GM20000 (cell line): ENCODE data around the gene KIAA1671.

ENCODE experiments used
- DNase-seq: peaks from one replicate; pipeline ENCODE4 v3.0.0; 2012; ENCODE audit warnings: low spot score
- TF ChIP-seq, protein P1 (sequence below): IDR thresholded peaks from 2 replicates; pipeline ENCODE4 v1.5.1; 2012; ENCODE audit warnings: mild to moderate bottlenecking, control low read depth; ENCODE audit errors: extremely low read depth, missing control alignments

KIAA1671 gene

DNA sequence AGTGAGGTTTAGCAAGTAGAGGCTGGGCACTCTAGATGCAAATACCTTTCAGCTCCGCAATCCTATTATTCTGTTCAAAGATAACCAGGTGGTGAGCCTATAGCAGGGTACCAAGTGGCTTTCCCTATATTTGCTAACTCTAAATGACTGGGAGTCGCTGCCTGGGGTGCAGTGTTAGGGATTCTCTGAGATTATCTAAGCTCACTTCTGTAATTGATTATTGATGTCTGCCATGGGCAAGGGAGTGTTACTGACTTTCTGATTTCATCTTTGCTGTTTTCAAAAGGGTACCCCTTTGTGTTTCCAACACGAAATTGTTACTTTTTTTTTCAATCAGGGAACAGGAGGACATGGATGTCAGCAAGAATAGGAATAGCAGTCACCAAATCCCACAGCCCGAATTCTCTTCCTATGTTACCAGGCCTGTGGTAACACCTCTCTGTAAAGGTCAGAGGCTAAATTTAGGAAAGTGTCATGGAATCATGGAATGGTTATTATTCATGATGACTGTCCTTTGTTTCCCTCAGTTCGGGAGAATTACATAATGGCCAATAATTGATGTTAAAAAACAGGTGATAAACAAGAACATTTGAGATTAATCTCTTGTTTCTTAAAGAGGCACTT, 184.5 kb downstream of the KIAA1671 start:
- TF ChIP-seq, protein P1, sequence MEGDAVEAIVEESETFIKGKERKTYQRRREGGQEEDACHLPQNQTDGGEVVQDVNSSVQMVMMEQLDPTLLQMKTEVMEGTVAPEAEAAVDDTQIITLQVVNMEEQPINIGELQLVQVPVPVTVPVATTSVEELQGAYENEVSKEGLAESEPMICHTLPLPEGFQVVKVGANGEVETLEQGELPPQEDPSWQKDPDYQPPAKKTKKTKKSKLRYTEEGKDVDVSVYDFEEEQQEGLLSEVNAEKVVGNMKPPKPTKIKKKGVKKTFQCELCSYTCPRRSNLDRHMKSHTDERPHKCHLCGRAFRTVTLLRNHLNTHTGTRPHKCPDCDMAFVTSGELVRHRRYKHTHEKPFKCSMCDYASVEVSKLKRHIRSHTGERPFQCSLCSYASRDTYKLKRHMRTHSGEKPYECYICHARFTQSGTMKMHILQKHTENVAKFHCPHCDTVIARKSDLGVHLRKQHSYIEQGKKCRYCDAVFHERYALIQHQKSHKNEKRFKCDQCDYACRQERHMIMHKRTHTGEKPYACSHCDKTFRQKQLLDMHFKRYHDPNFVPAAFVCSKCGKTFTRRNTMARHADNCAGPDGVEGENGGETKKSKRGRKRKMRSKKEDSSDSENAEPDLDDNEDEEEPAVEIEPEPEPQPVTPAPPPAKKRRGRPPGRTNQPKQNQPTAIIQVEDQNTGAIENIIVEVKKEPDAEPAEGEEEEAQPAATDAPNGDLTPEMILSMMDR: no peak
- DNase-seq: no peak

DNA sequence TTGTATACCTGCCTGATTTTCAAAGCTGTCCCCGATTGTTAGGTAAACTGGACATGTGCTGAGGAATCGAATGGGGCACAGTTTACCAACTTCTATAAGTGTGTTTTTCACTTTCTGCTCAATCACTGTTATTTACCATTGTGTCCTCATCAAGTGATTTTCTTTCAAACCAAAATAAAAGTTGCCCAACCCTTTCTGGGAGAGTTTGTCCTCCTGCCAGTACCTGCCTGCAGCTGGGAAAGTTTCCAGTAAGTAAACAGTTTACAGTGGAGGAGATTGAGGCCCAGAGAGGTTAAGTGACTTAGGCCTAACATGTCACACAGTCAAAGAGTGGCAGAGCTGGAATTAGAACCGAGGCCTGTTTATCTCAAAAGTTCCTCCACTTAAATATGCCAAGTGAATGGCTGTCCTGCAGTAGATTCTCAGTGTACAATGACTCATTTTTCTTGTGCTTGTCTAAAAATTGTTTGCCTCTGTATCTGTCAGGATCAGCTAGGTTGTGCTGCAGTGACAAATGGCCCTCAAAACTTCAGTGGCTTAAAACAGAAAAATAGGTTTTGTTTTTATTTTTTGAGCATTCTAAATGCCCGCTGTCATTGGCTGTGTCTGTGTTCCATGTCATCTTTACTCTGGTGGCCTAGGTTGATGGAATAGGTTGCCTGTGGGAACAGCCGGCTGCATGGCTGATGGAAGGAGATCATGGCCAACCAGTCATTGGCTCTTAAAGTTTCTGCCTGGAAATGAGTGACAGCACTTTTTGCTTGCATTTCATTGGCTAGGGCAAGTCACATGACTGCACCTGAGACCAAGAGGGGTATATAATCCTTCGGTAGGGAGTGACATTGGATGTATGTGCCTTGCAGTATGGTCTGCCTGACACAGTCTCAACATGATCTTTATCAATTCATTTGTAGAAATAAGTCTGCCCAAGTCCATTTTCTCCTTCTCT, 185.3 kb downstream of the KIAA1671 start:
- no peak for DNase-seq
- TF ChIP-seq, protein P1: no peak

- TF ChIP-seq, protein P1: no peak
- DNase-seq: no peak
These were observed 186.5 kb downstream of the KIAA1671 start for GRCh38 chr22:25139062-25139461.

DNA sequence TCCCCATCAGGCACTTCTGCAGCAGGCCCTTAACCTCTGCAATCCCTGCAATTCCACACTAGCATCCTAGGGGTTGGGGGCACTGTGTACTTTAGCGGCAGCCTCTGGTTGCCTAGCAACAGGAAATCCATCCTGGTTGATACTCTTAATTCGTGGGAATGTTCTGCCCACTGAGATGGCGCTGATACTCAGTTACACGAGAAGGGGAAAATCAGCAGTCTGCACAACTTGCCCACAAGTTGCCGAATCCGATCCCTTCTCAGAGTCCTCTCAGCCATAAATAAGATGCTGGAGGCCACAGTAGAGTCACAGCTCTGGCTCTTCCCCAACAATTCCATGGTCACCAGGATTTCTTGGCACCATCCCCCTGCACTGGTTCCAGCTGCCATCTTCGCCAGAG, 189.6 kb downstream of the KIAA1671 start:
- DNase-seq: no peak
- TF ChIP-seq, protein P1: no peak

DNA sequence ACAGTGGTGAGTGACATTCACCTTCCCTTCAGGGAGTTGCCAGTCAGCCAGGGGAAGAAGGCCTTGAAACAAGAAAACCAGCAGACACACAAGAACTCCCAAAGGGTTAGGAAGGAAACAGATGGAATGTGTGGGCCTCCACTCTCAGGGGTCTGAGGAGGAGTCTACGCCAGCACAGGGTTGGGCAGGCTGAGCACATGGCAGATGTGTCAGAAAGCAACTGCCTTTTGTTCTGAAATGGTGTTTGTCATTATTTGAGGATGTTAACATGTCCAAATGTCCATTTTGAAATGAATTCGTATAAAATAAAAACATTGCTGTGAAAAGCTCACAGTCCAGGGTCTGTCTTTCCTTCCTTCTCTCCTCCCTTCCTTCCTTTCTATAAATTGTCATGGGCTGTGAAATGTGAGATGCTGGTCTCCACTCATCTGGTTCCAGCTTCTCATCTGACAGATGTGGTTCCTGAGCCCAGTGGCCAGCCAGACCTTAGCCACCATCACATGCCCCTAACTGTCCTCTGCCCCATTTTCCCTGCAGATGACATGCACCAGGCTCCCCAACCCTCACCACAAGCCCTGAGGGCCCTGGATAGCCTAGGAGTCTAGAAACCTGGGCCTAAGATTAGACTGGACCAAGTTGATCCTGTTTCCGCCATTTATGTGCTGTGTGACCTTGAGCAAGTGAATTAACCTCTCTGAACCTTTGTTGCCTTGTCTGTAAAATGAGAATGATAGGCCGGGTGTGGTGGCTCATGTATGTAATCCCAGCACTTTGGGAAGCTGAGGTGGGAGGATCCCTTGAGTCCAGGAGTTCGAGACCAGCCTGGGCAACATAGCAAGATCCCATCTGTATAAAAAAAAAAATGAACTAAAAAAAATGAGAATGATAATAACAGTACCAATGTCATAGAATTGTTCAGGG, 190.9 kb downstream of the KIAA1671 start:
- no peak for DNase-seq
- TF ChIP-seq, protein P1: no peak

DNA sequence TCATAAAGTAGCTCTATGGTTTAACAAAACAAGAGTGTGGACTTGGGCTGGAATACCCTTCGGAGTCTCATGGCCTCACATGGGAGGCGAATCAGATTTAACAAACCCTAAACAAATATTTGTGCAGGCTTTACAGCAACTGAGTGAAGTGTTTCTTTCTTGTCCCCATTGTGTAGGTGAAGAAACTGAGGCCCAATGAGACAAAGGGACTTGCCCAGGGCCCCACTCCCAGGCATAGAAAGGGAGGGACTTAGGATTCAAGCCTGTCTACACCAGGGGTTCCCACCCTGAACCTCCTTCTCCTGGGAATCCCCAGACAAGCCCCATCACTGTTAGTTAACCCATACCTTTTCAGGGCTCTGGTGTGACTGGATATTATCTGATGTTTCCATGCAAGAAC, 192.0 kb downstream of the KIAA1671 start:
- DNase-seq: no peak
- TF ChIP-seq, protein P1: no peak
